OCI-LY1 (cell line): ENCODE measurements around the gene HMGN2.

ENCODE experiments used
- H2AFZ ChIP-seq: fragments of 200-600 bp; sonication (generic), shearing (Covaris generic); 2 replicates; pipeline ENCODE4 v1.6.0; 2014; ENCODE audit warnings: antibody characterized with exemption, mild to moderate bottlenecking, low read length
- H3F3A ChIP-seq: fragments of 200-600 bp; sonication (generic), shearing (Covaris generic); 2 replicates; pipeline ENCODE4 v1.6.0; 2014; ENCODE audit warnings: mild to moderate bottlenecking, antibody characterized with exemption, low read length, moderate library complexity; ENCODE audit not compliant: insufficient read depth
- H3K27ac ChIP-seq: fragments of 200-600 bp; sonication (generic); 2 replicates; pipeline ENCODE4 v1.5.1; 2014; ENCODE audit warnings: low read length, mixed run types, mild to moderate bottlenecking, low read depth; ENCODE audit not compliant: poor library complexity, severe bottlenecking
- H3K27me3 ChIP-seq: fragments of 200-600 bp; sonication (generic); 2 replicates; pipeline ENCODE4 v1.6.0; 2014; ENCODE audit warnings: antibody characterized with exemption, mild to moderate bottlenecking, low read length, moderate library complexity; ENCODE audit not compliant: insufficient read depth
- H3K36me3 ChIP-seq: fragments of 200-600 bp; sonication (generic); 2 replicates; pipeline ENCODE4 v1.6.1; 2014; ENCODE audit warnings: mild to moderate bottlenecking, antibody characterized with exemption, low read length, moderate library complexity, mixed read lengths; ENCODE audit not compliant: insufficient read depth
- H3K4me1 ChIP-seq: fragments of 200-600 bp; sonication (generic); 2 replicates; pipeline ENCODE4 v1.5.1; 2014; ENCODE audit warnings: mild to moderate bottlenecking, low read length, moderate library complexity; ENCODE audit not compliant: insufficient read depth, severe bottlenecking
- H3K4me2 ChIP-seq: fragments of 200-600 bp; sonication (generic), shearing (Covaris generic); 2 replicates; pipeline ENCODE4 v1.6.1; 2014; ENCODE audit warnings: low read length
- H3K4me3 ChIP-seq: fragments of 200-600 bp; sonication (generic); 2 replicates; pipeline ENCODE4 v1.5.1; 2014; ENCODE audit warnings: low read length, low read depth, mild to moderate bottlenecking, mixed read lengths; ENCODE audit not compliant: poor library complexity, severe bottlenecking
- H3K79me2 ChIP-seq: fragments of 200-600 bp; shearing (Covaris generic); 2 replicates; pipeline ENCODE4 v1.6.1; 2016; ENCODE audit warnings: mixed run types, low read length, mixed read lengths; ENCODE audit not compliant: insufficient read depth
- H3K9ac ChIP-seq: fragments of 200-600 bp; sonication (generic), shearing (Covaris generic); 2 replicates; pipeline ENCODE4 v1.6.1; 2014; ENCODE audit warnings: mild to moderate bottlenecking, low read length, mixed read lengths
- H3K9me2 ChIP-seq: fragments of 200-600 bp; sonication (generic), shearing (Covaris generic); 2 replicates; pipeline ENCODE4 v1.6.1; 2014; ENCODE audit warnings: low read depth, mild to moderate bottlenecking, low read length, mixed read lengths
- H3K9me3 ChIP-seq: fragments of 200-600 bp; shearing (Covaris generic); 2 replicates; pipeline ENCODE4 v1.6.1; 2014; ENCODE audit warnings: low read length, mixed read lengths
- H4K20me1 ChIP-seq: fragments of 200-600 bp; sonication (generic), shearing (Covaris generic); 2 replicates; pipeline ENCODE4 v1.6.0; 2016; ENCODE audit warnings: mild to moderate bottlenecking, low read length; ENCODE audit not compliant: insufficient read depth
- EZH2 ChIP-seq: fragments of 200-600 bp; sonication (generic), shearing (Covaris generic); IDR thresholded peaks from 2 replicates; pipeline ENCODE4 v1.8.0; 2017; ENCODE audit warnings: borderline replicate concordance, mixed run types, mild to moderate bottlenecking, antibody characterized with exemption, low read length, moderate library complexity, mixed read lengths
- TF ChIP-seq, protein P1 (sequence below): fragments of 200-600 bp; sonication (generic), shearing (Covaris generic); IDR thresholded peaks from 2 replicates; pipeline ENCODE4 v1.5.1; 2017; ENCODE audit warnings: mild to moderate bottlenecking, antibody characterized with exemption, low read length, moderate library complexity, mixed read lengths

The HMGN2 gene

DNA sequence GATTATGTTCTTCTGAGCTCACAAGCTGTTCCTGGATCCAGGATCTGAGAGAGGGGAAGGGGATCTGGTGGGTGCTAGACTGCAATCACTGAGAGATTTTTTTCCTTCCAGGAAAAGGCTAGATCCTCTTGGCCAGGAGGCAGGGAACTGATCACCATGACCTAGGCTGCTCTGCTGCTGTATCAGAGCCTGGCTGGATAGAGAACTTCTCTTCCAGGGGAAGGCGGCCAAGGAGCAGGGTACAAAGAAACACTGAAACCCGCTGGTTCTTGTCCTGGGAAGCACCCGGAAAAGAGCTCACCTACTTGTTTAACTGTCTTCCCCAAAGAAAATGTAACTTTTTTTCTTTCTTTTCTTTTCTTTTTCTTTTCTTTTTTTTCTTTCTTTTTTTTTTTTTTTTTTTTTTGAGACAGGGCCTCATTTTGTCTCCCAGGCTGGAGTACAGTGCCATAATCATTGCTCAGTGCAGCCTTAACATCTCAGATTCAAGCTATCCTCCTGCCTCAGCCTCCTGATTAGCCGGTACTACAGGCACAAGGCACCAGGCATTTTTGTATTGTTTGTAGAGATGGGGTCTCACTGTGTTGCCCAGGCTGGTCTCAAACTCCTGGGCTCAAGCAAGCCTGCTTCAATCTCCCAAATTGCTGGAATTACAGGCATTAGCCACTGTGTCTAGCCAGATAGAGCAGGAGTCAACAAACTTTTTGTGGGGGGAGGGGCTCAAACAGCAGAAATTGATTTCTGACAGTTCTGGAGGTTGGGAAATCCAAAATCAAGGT is 44.9 kb downstream of the HMGN2 start:
- H3K9me2 ChIP-seq: no peaks in the 10 kb centered on the region
- no peak overlapping the region for H2AFZ ChIP-seq
- H3K36me3 ChIP-seq: no peaks in the 10 kb centered on the region; the same call in 1 of the 2 replicates
- no peak for TF ChIP-seq EZH2
- TF ChIP-seq, protein P1, sequence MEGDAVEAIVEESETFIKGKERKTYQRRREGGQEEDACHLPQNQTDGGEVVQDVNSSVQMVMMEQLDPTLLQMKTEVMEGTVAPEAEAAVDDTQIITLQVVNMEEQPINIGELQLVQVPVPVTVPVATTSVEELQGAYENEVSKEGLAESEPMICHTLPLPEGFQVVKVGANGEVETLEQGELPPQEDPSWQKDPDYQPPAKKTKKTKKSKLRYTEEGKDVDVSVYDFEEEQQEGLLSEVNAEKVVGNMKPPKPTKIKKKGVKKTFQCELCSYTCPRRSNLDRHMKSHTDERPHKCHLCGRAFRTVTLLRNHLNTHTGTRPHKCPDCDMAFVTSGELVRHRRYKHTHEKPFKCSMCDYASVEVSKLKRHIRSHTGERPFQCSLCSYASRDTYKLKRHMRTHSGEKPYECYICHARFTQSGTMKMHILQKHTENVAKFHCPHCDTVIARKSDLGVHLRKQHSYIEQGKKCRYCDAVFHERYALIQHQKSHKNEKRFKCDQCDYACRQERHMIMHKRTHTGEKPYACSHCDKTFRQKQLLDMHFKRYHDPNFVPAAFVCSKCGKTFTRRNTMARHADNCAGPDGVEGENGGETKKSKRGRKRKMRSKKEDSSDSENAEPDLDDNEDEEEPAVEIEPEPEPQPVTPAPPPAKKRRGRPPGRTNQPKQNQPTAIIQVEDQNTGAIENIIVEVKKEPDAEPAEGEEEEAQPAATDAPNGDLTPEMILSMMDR: no peak
- no peak overlapping the region for H3K4me2 ChIP-seq
- H4K20me1 ChIP-seq: no peaks in the 10 kb centered on the region
- peaks cover 9% of the 10 kb centered on the region for H3K4me1 ChIP-seq
- H3K9ac ChIP-seq: no peak overlapping the region
- H3K27ac ChIP-seq: no peak overlapping the region
- no peak overlapping the region for H3K4me3 ChIP-seq
- H3K79me2 ChIP-seq: no peaks in the 10 kb centered on the region
- H3K9me3 ChIP-seq: no peaks in the 10 kb centered on the region
- H3F3A ChIP-seq: no peaks in the 10 kb centered on the region
- H3K27me3 ChIP-seq: 0 out of 2 replicates have a peak, but pooled peaks cover 5% of the 10 kb centered on the region

DNA sequence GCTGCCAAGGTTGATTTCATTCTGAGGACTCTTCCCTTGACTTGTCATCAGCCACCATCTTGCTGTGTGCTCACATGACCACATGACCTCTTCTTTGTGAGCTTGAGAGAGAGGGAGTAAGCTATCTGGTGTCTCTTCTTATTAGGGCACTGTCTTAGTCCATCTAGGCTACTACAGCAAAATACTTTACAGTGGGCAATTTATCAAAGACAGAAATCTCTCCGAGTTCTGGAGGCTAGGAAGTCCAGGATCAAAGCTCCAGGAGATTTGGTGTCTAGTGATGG is 45.5 kb downstream of the HMGN2 start:
- Histone ChIP-seq H2AFZ (no peak overlapping the region), H3K27me3 (peaks cover 5% of the 10 kb centered on the region; the same call in 1 of the 2 replicates), H3K4me1 (peaks cover 9% of the 10 kb centered on the region), H3K79me2 (no peaks in the 10 kb centered on the region), H3K4me2 (no peak overlapping the region), H3K36me3 (no peaks in the 10 kb centered on the region; the same call in 1 of the 2 replicates), H4K20me1 (no peaks in the 10 kb centered on the region), H3F3A (no peaks in the 10 kb centered on the region), H3K9ac (no peak overlapping the region), H3K9me2 (no peaks in the 10 kb centered on the region), H3K27ac (no peak overlapping the region), H3K9me3 (no peaks in the 10 kb centered on the region), H3K4me3 (no peak overlapping the region)
- TF ChIP-seq EZH2: no peak
- TF ChIP-seq, protein P1: no peak

DNA sequence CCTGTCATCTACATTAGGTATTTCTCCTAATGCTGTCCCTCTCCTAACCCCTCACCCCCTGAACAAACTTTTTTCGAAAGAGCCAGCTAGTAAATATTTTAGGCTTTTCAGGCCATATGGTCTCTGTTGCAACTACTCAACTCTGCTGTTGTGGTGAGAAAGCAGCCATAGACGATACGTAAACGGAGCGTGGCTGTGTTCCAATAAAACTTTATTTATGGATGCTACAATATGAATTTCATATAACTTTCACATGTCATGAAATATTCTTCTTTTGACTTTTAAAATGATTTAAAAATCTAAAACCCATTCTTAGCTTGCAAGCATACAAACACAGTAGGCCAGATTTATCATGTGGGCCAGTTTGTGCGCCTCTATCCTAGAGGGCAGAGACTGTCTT is 46.1 kb downstream of the HMGN2 start:
- no peak overlapping the region for H2AFZ ChIP-seq
- TF ChIP-seq, protein P1: no peak
- TF ChIP-seq EZH2: no peak
- no peak overlapping the region for H3K27ac ChIP-seq
- H3F3A ChIP-seq: no peaks in the 10 kb centered on the region
- H3K79me2 ChIP-seq: no peaks in the 10 kb centered on the region
- peaks cover 9% of the 10 kb centered on the region for H3K4me1 ChIP-seq
- no peaks in the 10 kb centered on the region; the same call in 1 of the 2 replicates for H3K36me3 ChIP-seq
- H3K27me3 ChIP-seq: peaks cover 5% of the 10 kb centered on the region; the same call in 1 of the 2 replicates
- no peaks in the 10 kb centered on the region for H3K9me2 ChIP-seq
- no peak overlapping the region for H3K4me3 ChIP-seq
- no peaks in the 10 kb centered on the region for H3K9me3 ChIP-seq
- H4K20me1 ChIP-seq: no peaks in the 10 kb centered on the region
- H3K9ac ChIP-seq: no peak overlapping the region
- no peak overlapping the region for H3K4me2 ChIP-seq
